Activated CD4-positive, alpha-beta T cell treated with anti-CD3 and anti-CD28 coated beads, Interleukin-2, amount 10 ng/mL, durations not matched to agents 24 days and 14 days (primary cell): Measurements from ENCODE around the gene PTGES3. TPM values are rescaled to one million over a fixed set of nuclear protein-coding genes. Genes with fewer than 3 reads are reported as not detected.

Source experiments
- DNase-seq: peaks from one replicate; pipeline ENCODE4 v3.0.0; 2022
- H3K27ac Mint-ChIP-seq: one replicate; pipeline ENCODE4 v1.8.0; 2022; ENCODE audit warnings: mild to moderate bottlenecking, mixed read lengths
- H3K27me3 Mint-ChIP-seq: one replicate; pipeline ENCODE4 v1.8.0; 2022; ENCODE audit warnings: mixed read lengths
- H3K36me3 Mint-ChIP-seq: one replicate; pipeline ENCODE4 v1.8.0; 2022; ENCODE audit warnings: low read depth, mild to moderate bottlenecking, mixed read lengths
- H3K4me1 Mint-ChIP-seq: one replicate; pipeline ENCODE4 v1.8.0; 2021; ENCODE audit warnings: mixed read lengths
- H3K4me3 Mint-ChIP-seq: one replicate; pipeline ENCODE4 v1.8.0; 2022; ENCODE audit warnings: mild to moderate bottlenecking, moderate library complexity, mixed read lengths
- H3K9me3 Mint-ChIP-seq: one replicate; pipeline ENCODE4 v1.8.0; 2021; ENCODE audit warnings: mixed read lengths
- intact Hi-C: fragments of 100-400 bp; cut with micrococcal nuclease; formaldehyde crosslinking; loops from one replicate; pipeline ENCODE4 v1.15.1; 2023
- total RNA-seq: library from RNA; stranded (reverse); gene quantifications from 2 replicates; pipeline ENCODE4 v1.2.3, GENCODE V29; 2022

The PTGES3 gene
- total RNA-seq, 1 donor from 2014 or later: 357 TPM

DNA sequence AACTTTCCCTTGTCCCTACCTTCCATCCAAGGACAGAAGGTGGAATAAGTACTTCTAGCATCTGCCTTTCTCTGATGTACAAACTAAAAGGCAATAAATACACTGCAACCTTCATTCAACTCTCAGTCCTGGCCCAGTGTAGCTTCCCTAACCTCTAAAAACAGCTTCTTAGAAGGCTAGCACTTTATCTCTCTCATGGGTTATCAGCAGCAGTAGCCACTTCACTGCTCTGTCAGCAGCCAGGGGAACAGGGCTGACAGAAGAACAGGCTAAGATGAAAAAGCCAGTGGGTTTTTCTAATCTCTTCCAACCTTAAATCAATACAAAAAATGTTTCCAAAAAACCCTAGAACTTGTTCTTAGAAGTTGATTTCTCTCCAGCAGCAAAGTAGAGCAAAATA is 71.2 kb downstream of the PTGES3 start:
- Mint-ChIP-seq H3K36me3 (peaks cover 65% of the 10 kb centered on the region), H3K4me1 (peaks cover 14% of the 10 kb centered on the region), H3K9me3 (no peaks in the 10 kb centered on the region), H3K4me3 (no peak overlapping the region), H3K27me3 (no peaks in the 10 kb centered on the region), H3K27ac (peak overlapping the region; percentile 76)
- DNase-seq: no peak
- intact Hi-C loops: no loop called here

DNA sequence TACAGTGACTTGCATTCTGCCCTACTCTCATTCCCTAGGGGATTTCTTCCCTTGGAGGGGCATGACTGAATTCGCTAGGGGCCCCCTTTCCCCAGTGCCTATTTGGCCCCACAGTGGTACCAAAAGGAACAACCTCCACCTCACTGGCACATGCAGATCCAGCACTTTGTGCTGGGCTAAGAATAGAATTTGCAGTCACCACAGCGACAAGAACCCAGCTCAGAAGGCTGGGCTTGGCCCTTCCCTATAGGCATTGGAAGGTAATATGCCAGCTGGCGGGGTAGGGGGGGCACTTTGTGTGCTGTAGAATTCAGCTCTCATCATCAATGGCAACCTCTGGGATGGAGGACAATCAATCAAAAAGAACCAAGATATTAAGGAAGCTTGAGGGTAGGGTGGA is 71.8 kb downstream of the PTGES3 start:
- intact Hi-C loops: no loop called here
- Mint-ChIP-seq H3K27me3 (no peaks in the 10 kb centered on the region), H3K36me3 (peaks cover 72% of the 10 kb centered on the region), H3K4me1 (peaks cover 14% of the 10 kb centered on the region), H3K27ac (no peak overlapping the region), H3K4me3 (no peak overlapping the region), H3K9me3 (no peaks in the 10 kb centered on the region)
- no peak for DNase-seq

DNA sequence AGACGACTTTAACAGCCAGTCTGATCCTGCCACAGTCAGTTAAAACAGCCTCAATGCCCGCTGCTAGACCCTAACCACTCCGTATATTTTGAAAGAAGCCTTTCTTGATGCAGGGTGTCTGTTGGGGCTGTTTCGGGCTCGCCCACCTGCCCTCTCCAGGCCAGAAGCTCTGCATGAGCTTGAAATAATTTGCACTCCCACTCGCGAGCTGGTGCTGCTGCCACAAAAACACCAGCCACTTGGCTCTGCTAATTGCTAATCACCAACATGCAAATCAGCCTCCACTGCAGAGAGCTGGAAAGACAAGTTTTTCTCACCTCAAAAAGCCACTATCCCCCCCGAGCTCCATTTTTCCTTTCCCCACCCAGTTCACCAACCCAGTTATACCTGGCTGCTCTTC is 73.5 kb downstream of the PTGES3 start:
- H3K9me3 Mint-ChIP-seq: no peaks in the 10 kb centered on the region
- no peak for DNase-seq
- peaks cover 74% of the 10 kb centered on the region for H3K36me3 Mint-ChIP-seq
- H3K4me3 Mint-ChIP-seq: no peak overlapping the region
- no peaks in the 10 kb centered on the region for H3K27me3 Mint-ChIP-seq
- no peak overlapping the region for H3K27ac Mint-ChIP-seq
- peaks cover 9% of the 10 kb centered on the region for H3K4me1 Mint-ChIP-seq
- intact Hi-C loops: no loop called here

Other genes with a start within 250 kb of the PTGES3 start
- gene TIMELESS, start 238.9 kb downstream of the PTGES3 start, total RNA-seq: 46.5 and 48.8 TPM in 2 replicates
- not detected in 2 replicates for gene MIP, start 233.6 kb downstream of the PTGES3 start, total RNA-seq
- 5.2 and 5.5 TPM in 2 replicates for gene SPRYD4, start 219.7 kb downstream of the PTGES3 start, total RNA-seq
- gene GLS2, start 200.1 kb downstream of the PTGES3 start, total RNA-seq: 1.9 and 2.4 TPM in 2 replicates
- gene RBMS2, start 166.5 kb downstream of the PTGES3 start, total RNA-seq: 4.1 and 5.8 TPM in 2 replicates
- gene BAZ2A, start 58.0 kb downstream of the PTGES3 start, total RNA-seq: 117 and 118 TPM in 2 replicates
- 760 and 771 TPM in 2 replicates for gene ATP5F1B, start 42.3 kb downstream of the PTGES3 start, total RNA-seq
- gene NACA, start 37.0 kb upstream of the PTGES3 start, total RNA-seq: 1,041 and 1,057 TPM in 2 replicates
- 69.2 and 74.0 TPM in 2 replicates for gene PRIM1, start 64.0 kb upstream of the PTGES3 start, total RNA-seq
- gene HSD17B6, start 75.0 kb upstream of the PTGES3 start, total RNA-seq: 1.3 and 2.4 TPM in 2 replicates
- gene SDR9C7, start 246.1 kb upstream of the PTGES3 start, total RNA-seq: not detected in 2 replicates